ENCODE data around the gene TUBA1A.
"Not testable (repeated sequence)": the region's sequence is repeated elsewhere in the genome, so short reads cannot be mapped to it uniquely, and the experiment has no call there.

TUBA1A gene

DNA sequence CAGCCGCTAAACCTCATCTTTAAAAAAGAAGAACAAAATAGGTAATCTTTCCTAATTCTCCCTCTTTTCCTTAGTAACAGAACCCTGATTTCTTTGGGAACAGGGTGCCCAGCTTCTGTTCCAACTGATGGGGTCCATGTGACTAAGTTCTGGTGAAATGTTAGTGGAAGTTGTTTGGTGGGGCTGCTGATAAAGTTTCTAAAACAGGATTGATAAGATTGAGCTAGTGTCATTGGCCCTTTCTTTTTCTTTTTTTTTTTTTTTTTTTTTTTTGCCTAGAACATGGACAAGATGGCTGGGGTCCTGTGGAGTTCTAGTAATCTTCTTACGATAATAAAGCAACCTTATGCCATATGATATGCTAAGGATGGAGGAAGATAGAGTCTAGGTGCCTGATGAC, 41.5 kb downstream of the TUBA1A start:
- no peak for DNase-seq (ENCODE audit: low read depth in 2 of 2)

DNA sequence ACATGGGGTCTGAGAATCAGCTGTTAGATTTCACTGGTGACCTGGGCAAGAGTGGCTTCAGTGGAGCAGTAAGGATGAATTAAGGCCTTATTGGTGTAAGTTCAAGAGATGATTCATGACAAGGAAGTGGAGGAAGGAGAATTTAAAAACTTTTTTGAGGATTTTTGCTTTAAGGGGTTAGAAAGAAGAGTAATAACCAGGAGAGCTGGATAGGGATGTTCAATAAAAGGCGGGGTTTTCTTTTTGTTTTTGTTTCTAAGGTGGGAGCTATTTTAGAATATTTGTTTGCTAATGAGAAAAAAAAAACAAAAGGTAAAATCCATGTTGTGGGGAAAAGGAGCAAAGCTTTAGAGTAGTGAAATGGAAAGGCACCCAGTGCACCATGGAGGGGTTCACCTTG, 42.5 kb downstream of the TUBA1A start:
- no peak for DNase-seq (ENCODE audit: low read depth in 2 of 2)

DNA sequence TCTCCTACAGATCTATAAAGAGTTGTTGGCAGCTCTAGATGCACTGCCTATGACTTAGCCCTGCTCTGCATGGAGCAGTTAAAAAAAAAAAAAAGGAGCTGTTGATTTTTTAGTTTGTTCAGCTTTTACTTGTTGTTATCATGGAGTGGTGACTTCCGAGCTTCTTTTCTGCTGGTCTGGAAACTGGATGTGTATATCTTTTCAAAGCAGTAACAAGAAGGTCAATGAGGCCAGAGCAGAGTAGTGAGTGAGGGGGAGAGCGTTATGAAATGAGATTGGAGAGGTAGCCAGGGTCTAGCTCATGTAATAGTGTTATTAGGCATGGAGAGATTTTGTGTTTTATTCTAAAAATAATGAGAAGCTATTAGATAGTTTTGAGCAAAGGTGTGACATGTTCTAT, 44.5 kb downstream of the TUBA1A start:
- DNase-seq (ENCODE audit: low read depth in 2 of 2) = no peak

DNA sequence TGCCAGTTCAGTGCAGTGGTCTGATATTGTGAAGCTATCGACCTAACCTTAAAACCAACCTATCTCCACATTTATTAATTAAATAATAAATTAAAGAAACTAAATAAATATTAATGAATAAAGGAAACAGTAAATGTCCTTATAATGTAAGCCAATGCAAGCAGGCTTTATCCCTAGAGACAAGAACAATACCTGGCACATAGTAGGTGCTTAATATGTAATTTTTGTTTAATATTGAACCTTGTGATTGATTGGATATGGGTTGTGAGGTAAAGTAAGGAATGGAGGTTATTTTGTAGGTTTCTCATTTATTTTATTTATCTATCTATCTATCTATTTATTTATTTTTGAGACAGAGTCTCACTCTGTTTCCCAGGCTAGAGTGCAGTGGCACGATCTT, 49.9 kb downstream of the TUBA1A start:
- DNase-seq (ENCODE audit: low read depth in 2 of 2) = no peak

DNA sequence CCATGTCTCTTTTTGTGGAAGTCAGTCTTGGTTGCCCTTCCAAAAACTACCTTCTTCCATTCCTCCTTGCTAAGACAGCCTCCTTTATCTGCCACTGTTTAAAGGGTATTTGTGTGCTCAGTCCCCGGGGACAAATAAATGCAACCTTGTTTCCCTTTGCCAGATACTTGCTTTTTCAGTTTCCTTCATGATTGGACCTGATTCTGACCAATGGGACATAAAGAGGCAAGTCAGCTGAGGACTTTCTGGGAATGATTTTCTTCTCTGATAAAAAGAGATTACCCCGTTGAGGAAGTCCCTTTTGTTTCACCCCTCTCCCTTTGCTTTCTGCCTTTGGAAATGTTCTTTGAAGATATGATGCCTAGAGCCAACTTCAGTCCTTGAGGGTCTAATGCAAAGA, 50.3 kb downstream of the TUBA1A start:
- DNase-seq (ENCODE audit: low read depth in 2 of 2) = no peak

DNA sequence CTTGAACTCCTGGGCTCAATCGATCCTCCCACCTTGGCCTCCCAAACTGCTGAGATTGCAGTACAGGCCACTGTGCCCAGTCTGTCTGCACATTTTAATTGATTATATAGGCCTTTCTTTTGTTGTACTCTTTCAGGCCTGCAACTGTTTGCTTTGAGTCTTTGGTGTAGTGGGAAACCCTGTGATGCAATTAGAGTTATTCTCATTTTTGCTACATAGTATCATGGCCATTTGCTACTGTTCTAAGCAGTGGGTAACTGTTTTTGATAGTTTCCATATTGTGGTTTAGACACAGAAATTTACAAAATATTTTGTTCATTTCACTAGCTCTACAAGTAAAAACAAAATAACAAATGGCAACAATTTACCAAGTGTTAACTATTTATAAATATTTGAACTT, 51.4 kb downstream of the TUBA1A start:
- DNase-seq (ENCODE audit: low read depth in 2 of 2) = no peak

DNA sequence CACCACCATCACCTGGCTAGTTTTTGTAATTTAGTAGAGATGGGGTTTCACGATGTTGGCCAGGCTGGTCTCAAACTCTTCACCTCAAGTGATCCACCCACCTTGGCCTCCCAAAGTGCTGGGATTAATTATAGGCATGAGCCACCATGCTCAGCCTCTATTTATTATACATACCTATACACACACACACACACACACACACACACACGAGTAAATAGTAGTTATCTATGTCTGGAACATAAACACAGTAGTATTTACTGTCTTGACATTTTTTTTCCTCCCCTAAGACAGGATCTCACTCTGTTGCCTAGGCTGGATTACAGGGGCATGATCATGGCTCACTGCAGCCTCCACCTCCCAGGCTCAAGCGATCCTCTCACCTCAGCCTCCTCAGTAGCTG, 51.9 kb downstream of the TUBA1A start:
- DNase-seq (ENCODE audit: low read depth in 2 of 2) = not testable (repeated sequence)
